HL-60/S4 treated with retinoic acid at 250 ng/mL for 4 days and 3 days (cell line): ENCODE results near the gene EFCAB6.

ENCODE experiments used
- in situ Hi-C: fragments of 300-500 bp; cut with MboI; formaldehyde crosslinking; loops from 2 replicates; pipeline ENCODE4 v1.7.0; 2022; ENCODE audit warnings: low sequenced_read_pairs

The EFCAB6 gene

DNA sequence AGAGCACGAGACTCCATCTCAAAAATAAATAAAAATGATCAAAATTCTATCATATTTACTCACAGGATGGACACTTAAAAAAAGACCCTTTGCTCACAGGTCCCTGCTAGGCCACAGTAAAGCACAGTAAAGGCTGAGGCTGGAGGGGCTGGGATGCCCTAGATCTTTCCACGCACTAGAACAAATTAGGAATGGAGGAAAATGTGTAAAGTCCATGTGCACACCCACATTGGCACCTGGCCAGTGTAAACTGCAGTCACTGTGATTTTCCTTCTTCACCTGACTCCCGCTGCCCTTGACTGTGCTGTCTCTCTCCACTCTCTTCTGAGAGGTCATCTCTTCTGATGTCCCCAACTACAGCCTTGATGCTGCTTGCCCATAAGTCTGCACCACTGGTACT, 195.5 kb downstream of the EFCAB6 start:
- in situ Hi-C loops, result no loop called here

DNA sequence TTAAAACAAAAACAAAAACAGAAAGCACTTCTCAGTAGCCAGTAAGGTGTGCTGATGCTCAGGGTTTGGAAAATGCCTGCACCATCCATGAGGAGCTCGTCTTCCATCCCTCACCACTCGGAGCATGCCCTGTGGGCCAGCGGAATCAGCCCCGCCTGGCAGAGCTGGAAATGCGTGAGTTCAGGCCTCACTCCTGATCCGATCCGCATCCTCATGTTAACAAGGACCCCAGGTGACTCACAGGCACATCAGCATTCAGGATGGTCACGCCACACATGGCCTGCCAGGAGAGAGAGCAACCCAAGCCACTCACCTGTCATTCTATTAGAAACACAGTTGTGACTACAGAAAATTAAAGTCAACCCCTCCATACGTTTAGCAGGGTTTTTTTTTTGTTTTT, 211.8 kb downstream of the EFCAB6 start:
- in situ Hi-C loops, result no loop called here

DNA sequence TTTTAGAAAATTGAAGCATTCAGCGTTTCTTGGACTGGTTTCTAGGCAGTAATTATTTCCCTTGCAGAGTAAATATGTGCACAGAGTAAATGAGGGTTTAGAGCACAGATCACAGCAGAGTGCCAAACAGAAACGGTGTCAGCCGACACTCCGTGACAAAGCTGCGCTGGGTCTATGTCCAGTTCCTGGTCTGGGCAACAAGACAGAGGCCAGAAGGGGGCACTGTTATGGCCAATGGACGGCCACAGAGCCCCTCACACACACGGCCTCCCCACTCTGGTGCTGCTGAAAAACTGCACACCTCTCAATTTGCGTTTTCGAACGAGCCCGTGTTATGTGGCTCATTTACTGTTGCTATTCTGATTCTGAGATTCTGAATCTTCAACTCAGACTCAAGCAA, 219.6 kb downstream of the EFCAB6 start:
- in situ Hi-C loops, result no loop called here

DNA sequence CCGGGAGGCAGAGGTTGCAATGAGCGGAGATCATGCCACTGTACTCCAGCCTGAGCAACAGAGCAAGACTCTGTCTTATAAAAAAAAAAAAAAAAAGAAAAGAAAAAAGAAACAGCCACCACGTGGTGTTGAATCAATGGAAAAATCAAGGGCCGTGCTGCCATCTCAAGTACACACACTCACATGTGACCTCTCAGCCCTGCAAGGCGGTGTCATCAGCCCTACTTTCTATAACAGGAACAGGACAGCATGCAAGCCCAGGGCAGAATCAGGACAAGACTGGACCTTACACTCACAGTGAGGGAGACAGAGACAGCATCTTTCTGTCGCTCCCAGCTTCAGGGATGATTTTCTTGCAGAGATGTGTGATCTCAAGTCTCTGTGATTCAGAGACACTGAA, 220.7 kb downstream of the EFCAB6 start:
- in situ Hi-C loops, result no loop called here

DNA sequence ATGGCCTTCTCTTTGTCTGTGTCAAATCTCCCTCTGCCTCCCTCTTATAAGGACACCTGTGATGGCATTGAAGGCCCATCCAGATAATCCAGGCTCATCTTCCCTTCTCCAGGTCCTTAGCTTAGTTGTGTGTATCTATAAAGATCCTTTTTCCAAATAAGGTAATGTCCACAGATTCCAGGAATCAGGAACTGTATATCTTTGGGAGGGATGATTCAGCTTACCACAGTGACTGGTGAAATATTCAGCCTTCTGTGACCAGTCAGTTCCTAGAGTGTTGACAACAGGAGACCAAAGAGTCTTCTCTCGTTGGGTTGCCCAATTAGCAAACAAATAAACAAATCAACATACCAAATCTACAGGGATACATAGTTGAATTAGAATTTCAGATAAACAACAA, 224.5 kb downstream of the EFCAB6 start:
- in situ Hi-C loops, result no loop called here

DNA sequence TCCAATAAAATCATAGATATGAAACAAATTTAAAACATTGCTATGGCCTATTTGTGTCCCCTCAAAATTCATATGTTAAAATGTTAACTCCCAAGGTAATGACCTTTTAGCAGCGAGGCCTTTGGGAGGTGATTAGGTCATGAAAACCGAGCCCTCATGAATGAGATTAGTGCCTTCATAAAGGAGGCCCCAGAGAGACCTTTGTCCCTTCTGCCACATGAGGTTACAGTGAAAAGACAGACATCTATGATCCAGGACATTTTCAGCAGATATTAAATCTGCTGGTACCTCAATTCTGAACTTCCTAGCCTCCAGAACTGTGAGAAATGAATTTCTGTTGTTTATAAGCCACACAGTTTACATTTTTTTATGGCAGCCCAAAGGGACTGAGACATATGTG, 228.6 kb downstream of the EFCAB6 start:
- in situ Hi-C loops, result no loop called here

DNA sequence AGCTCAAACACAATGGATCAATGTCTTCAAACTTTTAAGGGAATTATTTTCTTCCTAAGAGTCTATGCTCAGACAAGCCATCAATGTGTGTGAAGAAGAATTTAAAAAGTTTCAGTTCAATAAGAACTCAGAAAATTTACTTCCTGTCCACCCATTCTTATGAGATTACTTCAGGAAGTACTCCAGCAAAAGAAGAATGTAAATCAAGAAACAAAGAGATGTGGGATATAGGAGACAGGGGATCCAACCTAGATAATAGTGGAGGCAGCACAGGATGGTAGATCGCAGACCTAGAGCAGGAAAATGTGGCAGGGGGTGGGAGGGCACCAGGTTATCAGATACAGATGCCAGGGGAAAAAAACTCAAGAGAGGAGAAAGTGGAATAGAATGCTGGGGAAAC, 229.7 kb downstream of the EFCAB6 start:
- in situ Hi-C loops, result no loop called here

DNA sequence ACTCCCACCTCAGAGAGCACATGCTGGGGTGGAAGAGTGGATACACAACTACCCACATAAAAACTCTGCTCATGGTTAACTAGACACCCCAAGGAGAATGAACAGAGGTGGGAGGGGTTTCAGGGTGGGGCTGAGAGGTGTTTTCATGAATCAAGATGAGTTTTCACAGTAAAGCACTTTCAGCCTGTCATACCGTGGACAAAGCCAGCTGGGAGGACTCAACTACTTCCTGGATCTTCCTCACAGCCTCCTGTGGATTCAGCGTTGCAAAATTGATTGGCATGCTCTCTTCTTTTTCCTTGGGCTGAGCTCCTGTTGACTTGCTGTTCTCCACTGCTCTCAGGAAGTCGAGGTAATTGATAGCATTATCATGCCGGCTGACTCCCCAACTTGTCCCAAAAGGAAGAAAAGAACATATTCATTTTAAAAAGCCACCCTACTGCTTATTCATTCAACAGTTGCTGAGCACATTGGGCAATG, 231.8 kb downstream of the EFCAB6 start:
- in situ Hi-C loops, result no loop called here

DNA sequence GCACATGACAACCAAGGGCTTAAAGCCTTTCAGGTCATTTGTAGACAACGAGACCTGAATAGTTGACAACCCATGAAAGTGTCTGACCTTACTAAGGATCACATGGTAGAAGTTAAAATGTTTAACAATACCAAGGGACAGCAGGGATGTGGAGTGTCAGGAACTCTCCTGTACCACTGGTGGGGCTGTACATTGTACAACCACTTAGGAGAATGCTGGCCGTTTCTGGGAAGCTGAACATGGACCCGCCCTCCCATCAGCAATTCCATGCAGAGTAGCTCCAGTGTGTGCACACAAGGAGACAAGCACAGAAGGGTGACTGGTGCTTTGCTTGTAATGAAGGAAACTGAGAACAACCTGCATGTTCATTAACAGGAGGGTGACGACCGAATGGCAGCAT, 237.4 kb downstream of the EFCAB6 start:
- in situ Hi-C loops, result no loop called here

DNA sequence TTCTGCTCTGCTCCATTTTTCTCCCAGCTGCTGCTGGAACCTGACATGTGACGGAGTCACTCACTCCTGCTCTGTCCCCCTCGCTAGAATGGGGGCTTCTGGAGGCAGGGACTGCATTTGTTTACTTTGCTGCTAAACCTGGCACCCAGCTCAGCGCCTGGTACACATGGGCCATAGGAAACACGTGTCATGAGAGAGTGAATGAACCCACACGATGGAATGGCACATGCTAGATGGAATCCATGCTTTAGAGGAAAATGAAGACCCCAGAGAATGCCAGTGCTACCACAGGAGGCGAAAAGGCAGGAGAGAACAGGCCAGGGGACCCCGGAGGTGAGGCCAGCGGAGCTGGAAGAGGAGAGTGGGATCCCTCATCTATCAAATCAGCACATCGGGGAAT, 239.4 kb downstream of the EFCAB6 start:
- in situ Hi-C loops, result no loop called here

DNA sequence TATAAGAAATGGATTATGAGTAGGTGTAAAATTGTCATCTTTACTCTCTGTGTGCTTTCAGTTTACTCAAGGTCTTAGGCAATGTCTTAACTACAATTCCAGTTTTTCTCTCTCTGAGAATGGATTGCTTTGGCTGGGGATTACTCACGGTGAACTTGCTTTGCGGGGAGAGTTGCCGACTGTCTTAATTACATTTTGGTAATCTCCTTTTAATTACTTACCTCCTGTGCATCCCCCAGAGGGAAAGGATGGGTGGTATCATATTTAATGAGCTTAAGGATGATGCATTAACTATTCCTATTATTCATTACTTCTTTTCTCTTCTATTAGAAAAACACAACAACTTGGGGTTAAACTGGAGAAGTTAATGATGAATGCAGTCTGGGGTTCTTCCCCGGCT, 240.9 kb downstream of the EFCAB6 start:
- in situ Hi-C loops, result no loop called here

DNA sequence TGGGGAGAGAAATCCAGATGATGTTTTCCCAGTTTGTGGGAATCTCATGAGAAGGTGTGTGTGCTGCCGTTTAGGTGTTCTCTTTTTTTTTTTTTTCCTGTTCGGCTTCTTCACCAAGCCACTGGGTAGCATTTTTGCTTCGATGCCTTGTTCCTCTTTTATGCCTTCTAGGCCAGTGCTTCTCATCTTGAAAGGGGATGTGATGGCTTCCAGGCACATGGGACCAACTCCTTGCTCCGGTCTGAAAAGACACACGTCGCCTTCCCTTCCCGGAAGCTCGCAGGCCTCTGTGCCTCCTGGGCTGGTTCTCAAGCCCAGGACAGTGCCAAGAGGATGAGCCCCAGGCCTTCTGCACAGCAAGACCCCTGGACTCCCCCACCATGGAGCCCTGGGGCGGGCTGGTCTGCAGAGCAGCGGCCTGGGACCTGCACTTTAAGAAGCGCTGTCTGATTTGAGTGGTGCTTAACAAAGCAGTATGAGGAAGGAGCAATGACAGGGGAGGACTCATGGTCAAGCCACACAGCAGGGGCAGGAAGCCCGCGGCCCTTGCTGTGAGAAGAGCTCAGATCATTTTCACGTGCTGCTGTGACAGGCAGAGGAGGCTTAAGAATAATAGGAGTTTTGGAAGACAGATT, 241.5 kb downstream of the EFCAB6 start:
- in situ Hi-C loops, result no loop called here

DNA sequence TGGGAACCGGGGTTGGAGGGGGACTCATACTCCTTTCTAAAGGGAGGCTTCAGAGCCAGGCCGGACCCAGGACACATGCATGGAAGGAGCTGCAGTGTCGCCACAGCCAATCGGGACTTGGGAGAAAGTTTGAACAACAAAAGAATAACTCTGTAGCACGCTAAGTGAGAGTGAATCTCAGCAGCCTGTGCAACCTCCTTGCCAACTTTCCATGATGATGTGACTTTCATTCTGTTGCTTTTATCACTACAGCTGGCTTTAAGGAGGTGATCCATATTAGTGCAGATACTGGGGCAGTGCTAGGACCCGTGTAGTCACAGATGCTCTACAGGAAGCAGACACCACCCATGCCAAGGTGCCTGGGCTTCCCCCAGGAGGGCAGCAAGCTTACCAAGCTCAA, 243.0 kb downstream of the EFCAB6 start:
- in situ Hi-C loops, result no loop called here

DNA sequence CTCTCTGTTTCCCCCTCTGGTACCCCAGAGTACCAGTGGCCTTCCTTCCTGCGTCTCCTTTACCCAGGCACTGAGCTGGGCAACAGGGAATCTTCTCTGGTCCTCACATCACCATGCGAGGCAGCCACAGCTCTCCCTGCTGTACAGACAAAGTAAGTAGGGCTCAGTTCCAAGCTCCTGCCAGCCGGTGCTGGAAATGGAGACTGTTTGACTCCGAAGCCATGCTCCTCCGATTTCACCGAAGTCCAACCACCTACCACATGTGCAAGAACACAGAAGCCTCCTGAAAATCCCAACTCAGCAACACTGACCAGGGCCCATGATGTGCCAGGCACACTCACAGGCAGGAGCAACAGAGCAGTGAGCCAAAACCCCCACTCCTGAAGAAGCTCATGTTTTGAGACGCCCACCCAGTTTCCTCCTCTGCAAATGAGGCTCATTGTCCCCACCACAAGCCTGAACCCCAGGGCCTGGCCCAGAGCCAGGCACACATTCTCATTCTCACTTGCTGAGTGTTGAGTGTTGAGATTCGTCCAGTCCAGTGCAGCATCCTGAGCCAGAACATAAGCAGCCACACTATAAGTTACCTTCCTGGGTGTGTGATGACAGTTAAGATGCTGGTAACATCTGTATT, 244.3 kb downstream of the EFCAB6 start:
- in situ Hi-C loops, result no loop called here

DNA sequence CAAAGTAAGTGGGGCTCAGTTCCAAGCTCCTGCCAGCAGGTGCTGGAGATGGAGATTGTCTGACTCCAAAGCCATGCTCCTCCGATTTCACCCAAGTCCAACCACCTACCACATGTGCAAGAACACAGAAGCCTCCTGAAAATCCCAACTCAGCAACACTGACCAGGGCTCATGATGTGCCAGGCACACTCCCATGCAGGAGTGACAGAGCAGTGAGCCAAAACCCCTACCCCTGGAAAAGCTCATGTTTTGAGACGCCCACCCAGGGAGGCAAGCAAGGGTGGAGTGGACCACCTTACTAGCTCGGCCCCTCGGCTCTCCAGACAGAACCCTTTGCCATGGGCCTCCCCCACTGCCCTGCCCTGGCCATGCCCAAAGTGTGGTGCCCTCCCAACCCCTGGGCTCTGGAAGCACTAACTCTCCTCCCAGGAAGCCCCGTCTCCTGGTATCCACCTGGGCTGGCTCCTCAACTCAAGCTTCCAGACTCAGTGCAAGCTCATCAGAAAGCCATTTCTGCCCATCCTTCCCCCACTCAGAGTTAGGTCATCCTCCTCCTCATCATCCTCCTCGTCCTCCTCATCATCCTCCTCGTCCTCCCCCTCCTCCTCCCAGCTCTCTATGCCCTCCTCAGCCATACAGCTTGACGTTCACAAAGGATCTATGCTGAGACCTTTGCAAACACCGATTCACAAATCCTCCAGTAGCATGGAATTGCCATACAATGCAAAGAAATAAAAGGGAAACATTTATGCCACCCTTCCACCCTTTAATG, 245.4 kb downstream of the EFCAB6 start:
- in situ Hi-C loops, result no loop called here

DNA sequence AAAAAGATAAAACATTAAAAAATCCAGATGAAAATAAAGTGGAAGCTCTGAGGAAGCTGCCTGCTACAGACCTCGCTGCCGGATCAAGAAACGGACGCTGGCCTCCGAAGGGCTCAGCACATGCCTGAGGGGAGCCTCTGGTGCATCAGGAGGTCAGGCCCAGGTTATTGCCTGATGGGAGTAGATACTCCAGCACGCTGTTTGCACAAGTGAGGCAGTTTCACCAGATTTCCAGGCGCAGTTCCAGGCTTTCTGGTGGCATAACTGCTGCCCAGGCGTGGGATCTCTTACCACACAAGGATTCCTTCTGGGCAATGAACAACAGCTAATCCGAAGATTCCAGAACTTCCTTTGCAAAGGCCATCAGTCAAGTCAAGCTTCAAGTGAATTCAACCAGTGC, 246.1 kb downstream of the EFCAB6 start:
- in situ Hi-C loops, result no loop called here

DNA sequence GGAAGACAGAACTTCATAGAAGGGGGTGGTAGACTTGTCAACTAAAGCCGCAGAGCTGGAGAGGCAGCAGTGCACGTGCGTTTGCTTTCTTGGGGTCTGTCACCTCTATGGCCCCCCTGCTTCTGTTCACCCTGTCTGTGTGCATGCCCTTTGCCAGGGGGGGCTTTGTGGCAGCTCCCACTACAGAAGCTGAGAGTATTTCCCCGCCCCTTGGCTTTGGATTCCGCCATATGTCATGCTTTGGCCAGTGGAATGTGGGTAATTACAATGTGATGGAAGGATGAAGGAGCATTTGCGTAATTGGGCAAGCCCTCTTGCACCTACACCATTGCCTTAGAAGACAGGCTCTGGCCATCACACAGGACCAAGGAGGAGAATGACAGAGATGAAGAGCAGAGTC, 247.2 kb downstream of the EFCAB6 start:
- in situ Hi-C loops, result no loop called here

DNA sequence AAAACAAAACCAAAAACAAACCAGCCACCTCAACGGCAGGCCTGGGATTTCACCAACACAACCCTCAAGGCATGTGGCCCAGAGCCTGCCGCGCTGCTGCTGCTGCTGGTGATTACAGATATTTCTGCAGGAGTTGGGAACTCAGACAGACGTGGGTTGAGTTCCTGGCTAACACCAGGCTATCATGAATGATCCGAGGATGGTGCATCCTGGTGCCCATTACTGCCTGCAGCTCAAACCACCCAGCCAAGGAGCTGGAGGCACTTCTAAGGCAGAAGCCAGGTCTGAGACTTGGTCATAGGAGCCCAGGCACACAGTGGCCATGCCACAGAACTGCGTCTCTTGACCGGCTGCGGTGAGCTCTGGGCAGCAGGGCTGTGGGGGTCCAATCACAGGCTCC, 248.5 kb downstream of the EFCAB6 start:
- in situ Hi-C loops, result no loop called here

DNA sequence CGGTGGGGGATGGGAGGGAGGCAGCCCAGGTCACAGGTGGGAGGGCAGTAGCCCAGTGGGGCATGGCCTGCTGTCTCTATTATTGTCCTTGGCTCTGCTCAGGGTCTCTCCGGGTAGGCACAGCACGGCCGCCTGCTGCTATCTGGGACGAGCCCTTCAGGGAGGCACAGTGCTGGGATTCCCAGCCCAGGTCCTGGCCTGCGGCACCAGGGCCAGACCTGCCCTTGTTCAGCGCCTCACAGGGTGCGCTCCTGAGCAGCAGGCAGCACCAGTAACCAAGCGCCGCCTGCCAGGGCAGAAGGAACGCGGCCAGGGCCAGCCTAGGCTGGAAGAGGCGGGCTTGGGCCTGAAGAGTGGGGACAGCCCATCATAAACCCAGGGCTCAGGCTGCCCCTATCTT, 249.3 kb downstream of the EFCAB6 start:
- in situ Hi-C loops, result no loop called here

DNA sequence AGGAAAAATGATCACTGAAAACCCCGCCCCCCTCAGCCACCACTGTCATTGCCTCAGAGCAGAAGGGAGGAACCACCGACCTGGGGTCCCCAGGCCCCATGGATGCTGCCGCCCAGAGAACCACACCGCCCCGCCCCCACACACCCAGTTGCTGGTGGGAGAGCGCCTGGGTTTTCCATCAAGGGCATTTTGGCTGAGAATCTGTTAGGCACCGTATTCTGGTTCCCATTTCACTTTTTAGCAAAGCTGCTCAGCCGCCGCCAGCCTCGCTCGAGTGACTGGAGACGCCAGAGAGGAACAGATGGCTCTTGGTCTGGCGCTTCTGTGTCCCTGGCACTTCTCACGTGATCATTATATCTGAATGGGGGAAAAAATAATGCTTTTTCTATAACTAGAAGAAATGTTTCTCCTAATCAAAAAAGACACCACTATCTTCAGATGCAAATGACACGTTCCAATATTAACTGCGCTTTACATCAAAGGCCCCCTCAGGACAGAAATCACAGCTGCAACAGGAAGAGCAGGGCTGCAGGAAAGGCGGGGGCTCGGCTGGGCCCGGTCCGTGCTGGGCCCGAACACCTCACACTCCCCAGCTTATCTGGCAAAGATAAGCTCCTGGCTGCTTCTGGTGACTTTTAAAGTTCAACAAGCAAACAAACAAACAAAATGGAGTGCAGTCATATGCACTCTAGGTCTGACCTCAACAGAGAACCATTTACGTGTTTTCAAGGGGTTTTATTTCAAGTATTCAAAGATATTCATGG, 250.5 kb downstream of the EFCAB6 start:
- in situ Hi-C loops, result no loop called here

DNA sequence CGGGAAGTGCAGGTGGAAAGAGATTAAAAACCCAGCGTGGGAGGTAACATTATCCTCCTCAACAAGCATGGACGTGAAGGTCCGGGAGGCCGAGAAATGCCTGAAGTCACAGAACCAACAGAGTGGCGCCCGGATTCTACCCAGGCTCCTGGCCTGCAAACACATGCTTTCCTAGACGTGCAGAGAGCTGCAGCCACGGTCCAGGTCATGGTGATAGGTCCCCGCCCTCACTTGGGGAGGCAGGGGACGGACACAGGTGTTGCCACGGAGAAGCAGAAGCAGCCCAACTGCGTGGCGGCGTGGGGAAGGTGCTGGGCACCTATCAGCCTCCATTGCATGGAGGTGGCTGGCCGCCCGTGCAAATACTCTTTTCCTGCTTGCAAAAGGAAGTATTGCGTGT, 251.5 kb downstream of the EFCAB6 start:
- in situ Hi-C loops, result no loop called here
